Hepatocyte (in vitro differentiated cells): ENCODE results near the gene MRPS27. TPM values are rescaled to one million over a fixed set of nuclear protein-coding genes. Genes with fewer than 3 reads are reported as not detected.

ENCODE experiments used
- DNase-seq: peaks from one replicate; pipeline ENCODE4 v3.0.0-alpha.2; 2016; ENCODE audit warnings: low spot score
- H2AFZ ChIP-seq: fragments of 200-600 bp; sonication (generic); 2 replicates; pipeline ENCODE4 v1.6.0; 2016; ENCODE audit warnings: antibody characterized with exemption, mild to moderate bottlenecking
- H3K27ac ChIP-seq: fragments of 200-600 bp; sonication (generic); 2 replicates; pipeline ENCODE4 v1.5.1; 2016; ENCODE audit warnings: mild to moderate bottlenecking
- H3K27me3 ChIP-seq: fragments of 200-600 bp; sonication (generic); 2 replicates; pipeline ENCODE4 v1.6.1; 2016
- H3K36me3 ChIP-seq: fragments of 200-600 bp; sonication (generic); replicated peaks from 2 replicates; pipeline ENCODE4 v1.5.1; 2016; ENCODE audit warnings: low read depth; ENCODE audit not compliant: insufficient read depth
- H3K4me1 ChIP-seq: fragments of 200-600 bp; sonication (generic); 2 replicates; pipeline ENCODE4 v1.5.1; 2016; ENCODE audit warnings: mild to moderate bottlenecking, moderate library complexity; ENCODE audit not compliant: insufficient read depth
- H3K4me2 ChIP-seq: fragments of 200-600 bp; sonication (generic); 2 replicates; pipeline ENCODE4 v1.6.0; 2016
- H3K4me3 ChIP-seq: fragments of 200-600 bp; sonication (generic); 2 replicates; pipeline ENCODE4 v1.5.1; 2016; ENCODE audit warnings: mild to moderate bottlenecking
- H3K79me2 ChIP-seq: fragments of 200-600 bp; sonication (generic); 2 replicates; pipeline ENCODE4 v1.6.0; 2017; ENCODE audit warnings: mild to moderate bottlenecking
- H3K9me2 ChIP-seq: fragments of 200-600 bp; sonication (generic); replicated peaks from 2 replicates; pipeline ENCODE4 v1.6.0; 2017; ENCODE audit warnings: mild to moderate bottlenecking; ENCODE audit not compliant: insufficient read depth
- H3K9me3 ChIP-seq: fragments of 200-600 bp; sonication (generic); 2 replicates; pipeline ENCODE4 v1.5.1; 2016; ENCODE audit warnings: low read depth, mild to moderate bottlenecking
- H4K20me1 ChIP-seq: fragments of 200-600 bp; sonication (generic); 2 replicates; pipeline ENCODE4 v1.6.0; 2016; ENCODE audit warnings: mild to moderate bottlenecking; ENCODE audit not compliant: insufficient read depth, poor library complexity, severe bottlenecking
- EZH2 ChIP-seq: fragments of 200-600 bp; sonication (generic); IDR thresholded peaks from 2 replicates; pipeline ENCODE4 v1.6.1; 2016; ENCODE audit warnings: antibody characterized with exemption, mild to moderate bottlenecking, borderline replicate concordance
- EZH2phosphoT487 ChIP-seq: fragments of 200-600 bp; sonication (generic); IDR thresholded peaks from one replicate; pipeline ENCODE4 v1.6.1; 2018; ENCODE audit warnings: antibody characterized with exemption, mild to moderate bottlenecking, low read depth, moderate library complexity; ENCODE audit not compliant: unreplicated experiment, severe bottlenecking
- WGBS: methylation state at CpG from one replicate; pipeline ENCODE4 v1.1.6; 2016; ENCODE audit warnings: low lambda C conversion rate; ENCODE audit errors: missing lambda C conversion rate; 5-methylcytosine and 5-hydroxymethylcytosine counted together
- polyA plus RNA-seq: library from polyadenylated mRNA; unstranded; fragments of >200 nt; fragmentation: Nextera tagmentation; extraction: Ambion mirVana; gene quantifications from 2 replicates; pipeline ENCODE4 v1.2.1, GENCODE V29; 2016
- total RNA-seq: library from RNA; depleted of rRNA; stranded (reverse); fragments of >200 nt; gene quantifications from 2 replicates; pipeline ENCODE4 v1.2.3, GENCODE V29; 2014
- TF ChIP-seq, protein P1 (sequence below): fragments of 200-600 bp; sonication (generic); IDR thresholded peaks from 2 replicates; pipeline ENCODE4 v1.5.1; 2016; ENCODE audit warnings: antibody characterized with exemption, mild to moderate bottlenecking; ENCODE audit not compliant: poor library complexity

MRPS27 gene
- total and polyA plus RNA-seq, 2 experiments from 2014 or later: 35.6 to 63.5 TPM

DNA sequence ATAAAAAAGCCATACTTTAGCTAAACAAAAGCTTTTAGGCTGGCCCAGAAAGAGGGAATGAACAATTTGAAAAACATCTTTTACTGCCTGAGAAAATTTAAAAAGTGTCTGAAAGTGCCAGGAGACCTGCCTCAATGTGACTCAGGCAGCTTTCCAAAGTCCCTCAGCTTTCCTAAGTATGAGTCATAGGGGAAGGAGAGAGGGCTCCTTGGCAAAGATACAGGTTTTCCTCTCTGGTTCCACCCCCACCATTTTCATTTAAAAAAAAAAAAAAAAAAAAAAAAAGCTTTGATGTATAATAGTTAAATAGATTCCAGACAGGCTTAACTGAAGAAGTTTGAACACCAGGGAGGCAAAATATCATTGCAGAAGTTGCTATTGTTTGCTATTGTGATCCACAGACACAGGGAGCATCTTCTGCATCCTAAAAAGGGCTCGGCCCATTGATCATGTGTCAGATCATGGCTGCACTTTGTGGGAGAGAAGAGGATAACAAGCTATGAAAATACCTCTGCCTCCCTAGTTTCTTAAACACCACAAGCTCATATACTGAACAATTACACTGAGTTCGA is 71.5 kb downstream of the MRPS27 start:
- Histone ChIP-seq H3K27me3 (no peaks in the 10 kb centered on the region), H3K9me3 (no peaks in the 10 kb centered on the region), H3K27ac (peak overlapping the region; percentile 36), H3K79me2 (peaks cover 1% of the 10 kb centered on the region), H3K36me3 (no peaks in the 10 kb centered on the region), H3K4me3 (no peak overlapping the region), H3K4me1 (peaks cover 24% of the 10 kb centered on the region), H3K9me2 (no peaks in the 10 kb centered on the region), H3K4me2 (peak overlapping the region; percentile 3), H2AFZ (no peak overlapping the region), H4K20me1 (no peaks in the 10 kb centered on the region)
- TF ChIP-seq, protein P1, sequence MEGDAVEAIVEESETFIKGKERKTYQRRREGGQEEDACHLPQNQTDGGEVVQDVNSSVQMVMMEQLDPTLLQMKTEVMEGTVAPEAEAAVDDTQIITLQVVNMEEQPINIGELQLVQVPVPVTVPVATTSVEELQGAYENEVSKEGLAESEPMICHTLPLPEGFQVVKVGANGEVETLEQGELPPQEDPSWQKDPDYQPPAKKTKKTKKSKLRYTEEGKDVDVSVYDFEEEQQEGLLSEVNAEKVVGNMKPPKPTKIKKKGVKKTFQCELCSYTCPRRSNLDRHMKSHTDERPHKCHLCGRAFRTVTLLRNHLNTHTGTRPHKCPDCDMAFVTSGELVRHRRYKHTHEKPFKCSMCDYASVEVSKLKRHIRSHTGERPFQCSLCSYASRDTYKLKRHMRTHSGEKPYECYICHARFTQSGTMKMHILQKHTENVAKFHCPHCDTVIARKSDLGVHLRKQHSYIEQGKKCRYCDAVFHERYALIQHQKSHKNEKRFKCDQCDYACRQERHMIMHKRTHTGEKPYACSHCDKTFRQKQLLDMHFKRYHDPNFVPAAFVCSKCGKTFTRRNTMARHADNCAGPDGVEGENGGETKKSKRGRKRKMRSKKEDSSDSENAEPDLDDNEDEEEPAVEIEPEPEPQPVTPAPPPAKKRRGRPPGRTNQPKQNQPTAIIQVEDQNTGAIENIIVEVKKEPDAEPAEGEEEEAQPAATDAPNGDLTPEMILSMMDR: no peak
- TF ChIP-seq EZH2 (no peak), EZH2phosphoT487 (no peak)
- WGBS: 56% methylated on average over 2 of the region's 2 CpGs
- DNase-seq: peak; percentile 74

GRCh38 chr5:72246954-72247442 is 73.0 kb downstream of the MRPS27 start:
- H3K27ac ChIP-seq: peak overlapping the region; percentile 38
- no peak overlapping the region for H3K4me3 ChIP-seq
- no peak for DNase-seq
- no peaks in the 10 kb centered on the region for H3K27me3 ChIP-seq
- no peaks in the 10 kb centered on the region for H3K79me2 ChIP-seq
- H3K9me2 ChIP-seq: no peaks in the 10 kb centered on the region
- no peak overlapping the region for H2AFZ ChIP-seq
- H3K4me1 ChIP-seq: peaks cover 24% of the 10 kb centered on the region
- TF ChIP-seq, protein P1: no peak
- TF ChIP-seq EZH2: no peak
- H3K36me3 ChIP-seq: no peaks in the 10 kb centered on the region
- H3K9me3 ChIP-seq: no peaks in the 10 kb centered on the region
- WGBS: 51% methylated on average over 4 of the region's 4 CpGs
- no peaks in the 10 kb centered on the region for H4K20me1 ChIP-seq
- H3K4me2 ChIP-seq: peak overlapping the region; percentile 13

DNA sequence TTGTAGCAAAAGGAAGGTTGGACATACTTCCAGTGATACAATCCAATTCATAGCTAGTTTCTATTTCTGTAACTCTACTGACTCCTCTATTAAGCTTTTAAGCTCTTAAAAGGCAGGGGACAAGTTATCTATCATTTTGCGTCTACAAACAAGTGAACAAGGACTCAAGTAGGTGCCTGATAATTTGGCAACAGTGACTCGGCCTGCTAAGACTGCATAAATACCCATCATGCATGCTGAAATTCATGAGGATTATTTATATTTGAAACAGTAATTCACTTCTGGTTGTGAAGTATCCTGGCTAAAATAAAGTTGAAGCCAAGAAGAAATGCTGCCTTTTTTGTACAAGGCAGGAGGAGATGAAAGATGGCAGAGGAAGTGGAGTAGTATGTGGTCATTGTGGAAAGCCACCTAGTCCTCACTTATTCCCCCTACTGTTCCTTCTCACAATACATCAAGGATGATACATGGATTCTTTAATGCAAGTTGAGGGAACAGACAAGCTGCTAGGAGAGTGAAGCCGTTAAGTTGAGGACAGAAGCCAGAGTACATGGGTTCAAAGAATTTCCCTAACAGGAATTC is 74.0 kb downstream of the MRPS27 start:
- no peaks in the 10 kb centered on the region for H3K36me3 ChIP-seq
- H4K20me1 ChIP-seq: no peaks in the 10 kb centered on the region
- H3K4me3 ChIP-seq: no peak overlapping the region
- peak overlapping the region; percentile 38 for H3K27ac ChIP-seq
- no peak for DNase-seq
- no peak overlapping the region for H2AFZ ChIP-seq
- TF ChIP-seq, protein P1: no peak
- no peaks in the 10 kb centered on the region for H3K27me3 ChIP-seq
- no peaks in the 10 kb centered on the region for H3K9me2 ChIP-seq
- H3K79me2 ChIP-seq: no peaks in the 10 kb centered on the region
- H3K9me3 ChIP-seq: no peaks in the 10 kb centered on the region
- 60% methylated on average over 3 of the region's 3 CpGs for WGBS
- H3K4me2 ChIP-seq: peak overlapping the region; percentile 13
- peaks cover 24% of the 10 kb centered on the region for H3K4me1 ChIP-seq
